Measurements from ENCODE around the gene MPLKIP.

Gene MPLKIP

DNA sequence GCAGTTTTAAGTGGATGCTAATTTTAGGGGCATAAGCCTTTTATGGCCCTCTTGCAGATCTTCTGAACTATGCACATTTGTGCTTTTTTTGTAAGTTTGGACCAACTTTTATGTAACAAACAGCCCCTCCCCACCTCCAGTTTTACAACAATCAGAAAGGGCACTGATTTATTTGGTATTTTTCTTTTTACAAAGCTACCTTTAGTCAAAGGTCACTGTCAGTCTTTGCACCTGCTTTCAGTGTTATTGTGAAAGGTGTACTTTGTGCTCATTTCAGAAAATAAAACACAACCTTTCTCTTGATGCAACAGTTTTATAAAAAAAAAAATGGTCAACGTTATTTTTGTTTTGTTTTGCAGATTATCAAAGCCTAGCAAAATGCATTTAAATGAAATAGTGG, 39.2 kb downstream of the MPLKIP start:
- TF ChIP-seq, protein P1, sequence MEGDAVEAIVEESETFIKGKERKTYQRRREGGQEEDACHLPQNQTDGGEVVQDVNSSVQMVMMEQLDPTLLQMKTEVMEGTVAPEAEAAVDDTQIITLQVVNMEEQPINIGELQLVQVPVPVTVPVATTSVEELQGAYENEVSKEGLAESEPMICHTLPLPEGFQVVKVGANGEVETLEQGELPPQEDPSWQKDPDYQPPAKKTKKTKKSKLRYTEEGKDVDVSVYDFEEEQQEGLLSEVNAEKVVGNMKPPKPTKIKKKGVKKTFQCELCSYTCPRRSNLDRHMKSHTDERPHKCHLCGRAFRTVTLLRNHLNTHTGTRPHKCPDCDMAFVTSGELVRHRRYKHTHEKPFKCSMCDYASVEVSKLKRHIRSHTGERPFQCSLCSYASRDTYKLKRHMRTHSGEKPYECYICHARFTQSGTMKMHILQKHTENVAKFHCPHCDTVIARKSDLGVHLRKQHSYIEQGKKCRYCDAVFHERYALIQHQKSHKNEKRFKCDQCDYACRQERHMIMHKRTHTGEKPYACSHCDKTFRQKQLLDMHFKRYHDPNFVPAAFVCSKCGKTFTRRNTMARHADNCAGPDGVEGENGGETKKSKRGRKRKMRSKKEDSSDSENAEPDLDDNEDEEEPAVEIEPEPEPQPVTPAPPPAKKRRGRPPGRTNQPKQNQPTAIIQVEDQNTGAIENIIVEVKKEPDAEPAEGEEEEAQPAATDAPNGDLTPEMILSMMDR (conservative IDR thresholded peaks at IDR 0.05): no peak

DNA sequence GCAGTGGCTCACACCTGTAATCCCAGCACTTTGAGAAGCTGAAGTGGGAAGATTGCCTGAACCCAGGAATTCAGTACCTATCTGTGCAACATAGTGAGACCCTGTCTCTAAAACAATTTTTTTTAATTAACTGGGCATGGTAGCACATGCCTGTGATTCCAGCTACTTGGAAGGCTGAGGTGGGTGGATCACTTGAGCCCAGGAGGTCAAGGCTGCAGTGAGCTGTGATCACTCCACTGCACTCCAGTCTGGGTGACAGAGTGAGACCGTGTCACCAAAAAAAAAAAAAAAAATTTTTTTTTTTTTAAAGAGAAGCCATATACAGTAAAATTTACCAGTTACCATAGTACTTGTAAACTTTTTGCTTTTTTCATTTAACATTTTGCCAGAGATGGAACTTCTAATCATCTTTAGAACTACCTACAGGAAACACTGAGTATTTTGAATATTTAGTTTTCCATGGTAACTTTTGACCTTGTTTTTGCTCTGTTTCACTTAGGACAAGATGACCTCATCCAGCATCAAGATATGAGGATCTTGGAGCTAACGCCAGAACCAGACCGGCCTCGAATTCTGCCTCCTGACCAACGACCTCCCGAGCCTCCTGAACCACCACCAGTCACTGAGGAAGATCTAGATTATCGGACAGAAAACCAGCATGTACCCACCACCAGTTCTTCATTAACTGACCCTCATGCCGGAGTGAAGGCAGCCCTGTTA, 40.6 kb downstream of the MPLKIP start:
- no peak overlapping the region for H3K27ac ChIP-seq
- TF ChIP-seq, protein P1 (conservative IDR thresholded peaks at IDR 0.05): no peak
- TF ChIP-seq ZFX (IDR thresholded peaks at IDR 0.05): no peak

More for the DNA sequence above, 39.2 kb downstream of the MPLKIP start:
- no peak overlapping the region for H3K27ac ChIP-seq

DNA sequence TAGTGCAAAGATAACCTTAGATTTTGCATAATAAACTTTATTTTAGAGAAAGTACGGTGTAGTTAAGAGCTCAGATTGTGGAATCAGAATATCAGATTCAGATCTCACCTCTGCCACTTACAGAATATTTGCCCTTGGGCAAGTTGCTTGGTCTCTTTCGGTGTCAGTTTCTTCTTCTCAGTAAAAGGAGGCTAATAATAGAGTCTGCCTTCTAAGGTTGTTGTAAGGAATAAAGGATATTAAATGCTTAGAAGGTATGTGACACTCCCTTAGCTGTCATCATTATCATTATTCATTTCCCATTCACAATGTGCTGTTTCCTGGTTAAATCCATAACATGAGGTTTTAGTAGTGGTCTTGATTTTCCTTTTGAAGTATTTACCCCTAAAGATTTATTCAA, 42.2 kb downstream of the MPLKIP start:
- no peak overlapping the region for H3K27ac ChIP-seq
- no peak for TF ChIP-seq ZFX (IDR thresholded peaks at IDR 0.05)
- TF ChIP-seq, protein P1 (conservative IDR thresholded peaks at IDR 0.05): no peak

DNA sequence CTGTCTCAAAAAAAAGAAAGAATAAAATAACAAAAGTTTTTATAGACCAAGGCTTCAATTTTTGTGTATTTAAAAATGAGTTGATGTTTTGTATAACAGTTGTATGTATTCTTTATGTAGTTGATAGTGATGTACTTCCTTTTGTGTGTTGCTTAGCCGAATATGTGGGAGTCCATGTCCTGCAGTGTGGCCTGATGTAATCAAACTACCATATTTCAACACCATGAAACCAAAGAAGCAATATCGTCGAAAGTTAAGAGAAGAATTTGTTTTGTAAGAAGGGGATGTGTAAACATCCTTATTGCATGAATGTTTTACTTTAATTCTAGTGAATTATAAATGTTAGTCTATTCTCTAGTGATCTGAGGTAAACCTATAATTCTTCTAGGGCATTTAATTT, 56.6 kb downstream of the MPLKIP start:
- no peak overlapping the region for H3K27ac ChIP-seq
- TF ChIP-seq, protein P1 (conservative IDR thresholded peaks at IDR 0.05): no peak
- TF ChIP-seq ZFX (IDR thresholded peaks at IDR 0.05): no peak
